AML-193 (cell line): ENCODE results near the gene TRIM15.

ENCODE experiments used
- DNase-seq, 2 experiments: peaks; one replicate each; lab custom pipeline; 2025; lab: John Stamatoyannopoulos, UW

Gene TRIM15

DNA sequence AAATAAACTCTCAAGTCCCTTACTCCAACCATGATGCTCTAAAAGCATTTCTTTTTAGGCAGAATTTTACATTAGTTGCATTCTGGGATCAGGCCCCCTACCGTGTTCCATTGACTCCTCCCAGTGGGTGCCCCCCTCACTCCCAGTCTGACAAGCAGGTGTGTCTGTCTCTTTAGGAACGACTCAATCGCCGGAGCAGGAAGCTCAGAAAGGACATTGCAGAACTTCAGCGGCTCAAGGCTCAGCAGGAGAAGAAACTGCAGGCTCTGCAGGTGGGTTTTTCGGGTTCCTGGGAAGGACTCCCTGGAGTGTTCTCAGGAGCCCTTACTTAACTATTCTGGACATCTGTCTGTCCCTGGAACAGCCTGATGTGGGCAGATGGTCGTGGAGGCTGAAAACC is 17.5 kb upstream of the TRIM15 start:
- no peak for DNase-seq

DNA sequence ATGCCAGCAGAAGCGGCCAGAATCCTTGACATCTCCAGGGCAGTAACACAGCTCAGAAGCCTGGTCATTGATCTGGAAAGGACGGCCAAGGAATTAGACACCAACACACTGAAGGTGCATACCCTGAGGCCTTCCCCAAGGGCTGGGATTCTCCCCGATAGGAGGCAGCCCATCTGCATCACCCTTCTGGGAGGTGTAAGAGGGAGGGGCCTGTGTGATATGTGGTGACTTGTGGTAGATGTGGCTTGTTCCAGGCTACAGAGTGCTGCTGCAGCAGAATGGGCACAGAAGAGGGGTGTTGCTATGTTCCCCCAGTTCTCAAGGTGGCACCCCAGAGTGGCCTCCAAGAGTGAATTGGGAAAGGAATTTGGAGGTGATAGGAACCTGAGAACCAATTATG is 16.2 kb upstream of the TRIM15 start:
- no peak for DNase-seq

DNA sequence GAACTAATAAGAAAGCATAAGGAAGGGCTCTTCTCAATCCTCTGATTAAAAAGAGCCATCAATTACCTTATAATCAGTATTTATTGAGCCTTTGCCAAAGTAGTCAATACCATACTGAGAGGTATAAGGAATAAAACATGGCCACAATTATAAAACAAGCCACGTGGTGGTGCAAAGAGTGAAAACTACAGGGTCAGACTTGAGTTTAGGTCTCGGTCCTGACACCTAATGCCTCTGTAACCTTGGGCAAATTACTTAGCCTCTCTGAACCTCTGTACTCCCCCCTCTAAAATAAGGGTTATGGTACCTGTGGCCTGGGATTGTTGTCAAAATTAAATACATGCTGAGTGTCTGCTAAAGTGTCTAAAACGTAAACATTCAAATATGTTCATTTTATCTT is 14.1 kb upstream of the TRIM15 start:
- DNase-seq: no peak

DNA sequence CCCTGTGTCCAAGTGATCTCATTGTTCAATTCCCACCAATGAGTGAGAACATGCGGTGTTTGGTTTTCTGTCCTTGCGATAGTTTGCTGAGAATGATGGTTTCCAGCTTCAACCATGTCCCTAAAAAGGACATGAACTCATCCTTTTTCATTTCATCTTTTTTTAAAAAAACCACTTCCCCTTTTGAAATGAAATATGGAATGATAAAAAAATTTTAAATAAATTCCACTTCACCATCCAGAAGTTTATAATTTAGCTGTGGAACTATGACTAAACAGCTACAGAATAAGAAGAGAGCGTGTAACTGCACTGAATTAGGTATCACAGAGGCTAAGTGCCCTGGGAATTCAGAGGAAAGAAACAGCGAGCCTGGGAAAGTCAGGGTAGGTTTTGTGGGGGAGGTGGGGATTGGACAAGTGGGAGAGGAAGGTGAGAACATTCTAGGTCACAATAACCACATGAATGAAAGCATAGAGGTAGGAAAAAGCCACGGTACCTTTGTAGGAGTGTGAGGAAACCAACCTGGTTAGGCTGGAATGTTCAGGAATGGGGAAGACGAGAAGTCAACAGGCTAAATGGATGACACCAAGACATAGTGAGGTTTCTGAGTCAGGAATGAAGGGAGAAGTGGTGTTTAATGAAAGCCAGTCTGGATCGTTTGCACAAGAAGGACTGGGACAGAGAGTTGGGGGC is 13.3 kb upstream of the TRIM15 start:
- DNase-seq: no peak

DNA sequence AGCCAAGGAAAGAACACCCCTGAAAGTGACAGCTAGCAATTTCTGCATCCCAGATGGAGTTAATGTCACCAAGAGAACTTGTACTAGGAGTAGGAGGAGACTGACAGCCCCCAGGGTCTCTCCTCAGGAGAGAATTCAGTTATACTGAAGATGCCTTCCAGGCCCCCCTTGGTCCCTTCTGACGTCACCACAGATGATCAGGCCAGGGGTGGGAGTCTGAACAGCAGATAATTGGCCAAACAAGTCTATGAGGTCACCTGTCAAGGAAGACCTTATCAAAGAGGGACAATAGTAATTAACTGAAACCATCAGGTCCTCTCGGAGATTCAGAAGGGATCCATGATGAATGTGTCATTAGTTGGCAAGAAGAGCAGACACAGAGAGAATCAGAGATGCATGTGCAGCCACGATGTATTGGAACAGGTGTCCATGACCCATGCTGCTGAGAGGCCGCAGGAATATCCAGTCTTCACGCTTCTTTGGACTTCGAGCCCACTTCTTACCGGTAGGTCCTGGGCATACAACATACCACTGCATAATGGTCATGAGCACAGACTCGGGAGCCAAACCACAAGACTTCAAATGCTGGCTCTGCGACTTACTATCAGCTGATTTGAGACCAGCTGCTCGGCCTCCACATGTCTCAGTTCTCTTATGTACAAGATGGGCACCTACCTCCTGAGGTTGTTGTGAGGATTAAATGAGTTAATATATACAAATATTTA is 12.5 kb upstream of the TRIM15 start:
- no peak for DNase-seq

DNA sequence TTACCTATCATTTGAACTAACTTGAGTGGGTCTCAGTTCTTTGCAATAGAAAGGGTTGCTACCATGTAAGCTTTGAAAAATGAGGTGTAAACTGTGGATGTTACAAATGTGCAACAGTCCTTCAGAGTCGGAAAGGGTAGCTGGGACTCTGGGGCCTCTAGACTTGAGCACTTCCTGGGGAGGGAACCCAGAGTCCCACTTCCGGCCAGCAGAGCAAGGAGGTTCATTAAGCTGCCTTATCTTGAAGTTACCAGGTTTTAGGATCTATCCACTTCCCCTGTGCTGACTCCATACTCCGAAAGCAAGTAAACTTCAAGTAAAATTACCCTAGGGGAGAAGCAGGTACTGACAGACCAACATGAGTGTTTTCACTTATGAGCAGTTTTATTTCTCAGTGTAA is 11.8 kb upstream of the TRIM15 start:
- DNase-seq: peak; percentile 28 to 42

DNA sequence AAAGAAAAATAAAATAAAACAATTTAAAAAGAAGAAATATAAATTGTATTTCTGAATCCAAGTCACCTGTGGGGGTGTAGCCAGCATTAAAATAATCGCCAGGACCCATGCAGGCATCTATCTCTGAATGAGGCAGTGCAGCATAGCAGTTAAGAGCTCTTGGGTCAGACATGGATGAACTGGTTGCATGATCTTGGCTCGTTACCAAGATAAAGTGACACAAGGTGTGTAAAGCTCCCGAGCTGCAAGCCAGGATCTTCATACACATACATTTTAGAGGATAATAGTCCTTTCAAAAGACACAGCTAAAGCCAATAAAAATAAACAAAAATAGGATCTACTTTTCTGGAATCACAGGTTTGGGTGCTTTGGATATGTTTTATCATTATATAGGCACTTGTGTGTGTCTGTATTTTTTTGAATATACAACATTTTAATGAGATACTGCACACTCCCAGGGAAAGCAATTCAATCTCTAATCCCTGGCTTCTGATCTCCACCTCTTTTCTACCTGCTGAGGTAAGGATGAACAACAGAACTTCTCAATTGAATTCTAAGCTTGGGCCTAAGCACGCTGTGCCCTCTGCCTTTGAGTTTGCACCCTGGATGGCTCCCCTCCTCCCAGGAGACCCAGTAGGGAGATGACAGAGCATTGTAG is 11.2 kb upstream of the TRIM15 start:
- DNase-seq: no peak

DNA sequence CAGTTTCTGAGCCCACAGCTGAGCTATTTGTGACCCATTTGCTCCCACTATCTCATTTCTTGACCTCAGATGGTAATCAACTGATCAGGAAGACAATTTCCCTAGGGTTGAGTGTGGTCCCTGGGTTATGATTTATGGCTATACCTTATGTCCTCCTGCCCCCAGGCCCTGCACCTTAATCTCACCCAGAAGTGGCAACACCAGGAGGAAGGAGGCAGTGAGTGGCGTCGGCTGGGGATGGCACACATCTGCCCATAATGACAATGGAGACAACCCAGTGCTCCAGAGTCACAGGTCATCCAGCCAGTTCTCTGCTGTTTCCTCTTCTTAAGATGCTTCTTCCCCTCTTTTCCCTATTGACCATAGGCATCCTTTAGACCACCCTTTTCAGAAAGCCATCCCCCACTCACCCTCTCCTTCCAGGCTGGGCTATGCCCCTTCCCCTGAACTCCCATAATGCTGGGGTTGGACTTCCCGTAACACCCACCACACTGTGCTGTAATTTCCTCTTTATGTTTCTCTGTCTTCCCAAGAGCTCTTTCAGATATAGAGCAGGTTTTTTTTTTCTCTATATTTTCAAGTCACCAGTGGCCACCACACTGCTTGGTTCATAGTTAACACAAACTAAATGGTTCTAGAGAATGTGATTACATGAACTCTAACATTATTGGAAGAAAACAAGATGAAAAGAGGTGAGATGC is 10.3 kb upstream of the TRIM15 start:
- DNase-seq: no peak

DNA sequence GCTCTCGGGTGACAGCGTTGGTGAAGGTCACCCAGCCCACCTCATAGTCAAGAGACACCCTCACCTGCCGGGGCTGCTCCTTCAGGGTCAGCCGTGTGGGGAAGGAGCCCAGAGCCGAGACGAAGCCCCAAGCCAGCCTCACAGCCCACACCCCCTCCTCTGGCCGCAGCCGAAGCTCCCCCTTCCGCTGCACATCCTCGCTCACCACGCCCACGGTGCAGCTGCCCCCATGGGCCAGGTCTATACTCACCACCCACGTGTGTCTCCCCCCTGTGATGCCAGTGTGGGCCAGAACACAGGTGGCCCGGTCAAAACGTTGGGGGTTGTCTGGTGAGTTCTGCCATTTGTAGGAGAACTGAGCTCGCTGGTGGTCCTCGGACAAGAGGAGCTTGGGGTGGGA is 9.3 kb upstream of the TRIM15 start:
- DNase-seq: no peak

DNA sequence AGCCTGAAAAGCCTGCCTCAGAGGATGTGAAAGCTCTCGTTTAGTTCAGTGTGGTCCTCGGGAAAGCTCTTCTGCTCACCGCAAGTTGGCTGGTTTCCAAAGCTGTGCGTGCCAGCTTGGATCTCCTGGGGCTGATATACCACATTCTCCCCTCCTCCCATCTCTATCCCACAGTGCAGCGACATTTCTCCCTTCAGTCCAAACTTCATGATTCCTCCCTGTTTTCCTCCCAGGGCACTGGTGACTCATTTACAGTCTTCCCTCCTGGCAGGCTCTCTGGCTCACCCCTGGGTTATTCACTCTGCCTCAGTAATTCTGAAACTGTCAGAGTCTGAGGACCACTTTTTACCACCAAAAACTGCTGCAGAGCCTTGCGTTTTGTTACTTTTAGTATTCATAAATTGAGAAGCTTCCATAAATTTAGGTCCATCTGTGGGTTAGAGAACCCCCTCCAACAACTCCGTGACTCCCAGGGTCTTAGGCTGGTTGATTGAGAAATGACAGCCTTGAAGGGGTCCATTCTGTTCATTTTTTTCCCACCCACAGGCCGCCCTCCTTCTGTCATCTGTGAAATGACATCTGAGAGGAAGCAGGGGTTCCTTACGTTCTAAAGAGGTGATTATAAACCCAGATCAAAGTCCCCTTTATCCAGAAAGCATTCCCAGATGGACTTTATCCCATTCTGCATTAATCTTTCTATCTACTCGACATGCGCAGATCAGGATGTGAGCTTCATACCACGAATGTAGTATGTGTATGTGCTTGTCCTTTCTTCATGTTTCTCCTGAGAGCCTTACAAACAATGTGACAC is 8.4 kb upstream of the TRIM15 start:
- DNase-seq: no peak

DNA sequence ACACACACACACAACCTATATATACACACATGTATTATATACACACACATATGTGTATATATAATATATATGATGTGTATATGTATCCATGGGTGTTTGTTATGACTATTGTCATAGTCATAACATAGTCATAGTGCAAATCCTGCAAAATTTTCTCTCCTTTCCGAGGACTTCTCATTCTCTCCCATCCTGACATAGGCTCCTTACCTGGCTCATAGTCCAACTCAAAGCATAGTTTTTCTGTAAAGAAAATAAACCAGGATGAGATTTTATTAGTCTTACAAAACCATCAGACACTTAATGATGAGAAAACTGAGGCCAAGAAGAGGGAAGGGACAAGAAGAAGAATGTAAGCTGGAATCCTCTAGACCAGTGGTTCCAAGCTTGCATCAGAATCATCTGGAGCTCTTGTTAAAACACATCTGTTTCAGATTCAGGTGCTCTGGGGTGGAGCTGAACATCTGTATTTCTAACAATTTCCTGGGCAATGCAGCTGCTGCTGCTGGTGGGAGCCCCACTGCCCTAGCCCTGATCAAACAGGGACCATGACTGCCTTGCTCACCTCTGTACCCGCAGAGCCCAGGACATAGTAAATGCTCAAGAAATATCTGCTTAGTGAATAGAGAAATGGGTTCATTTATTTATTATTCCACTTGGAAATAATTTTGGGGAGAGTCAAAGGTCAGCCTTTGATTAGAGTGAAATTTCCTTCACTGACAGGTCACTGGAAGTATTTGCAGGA is 7.7 kb upstream of the TRIM15 start:
- no peak for DNase-seq

DNA sequence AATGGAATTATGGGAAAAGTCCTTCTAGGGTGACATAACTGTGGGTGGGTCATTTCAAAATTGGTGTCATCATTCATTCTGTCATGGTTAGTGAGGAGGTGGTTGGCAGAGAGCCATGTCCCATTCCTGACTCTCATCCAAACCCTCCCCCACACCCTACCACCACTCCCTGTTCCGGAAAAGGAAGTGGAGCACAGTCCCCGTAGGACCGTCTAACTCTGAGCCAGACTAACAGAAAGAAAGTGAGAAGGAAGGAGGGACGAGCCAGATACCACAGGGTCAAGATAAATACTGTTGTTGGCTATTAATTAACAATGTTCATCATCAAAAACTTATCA is 7.1 kb upstream of the TRIM15 start:
- no peak for DNase-seq

DNA sequence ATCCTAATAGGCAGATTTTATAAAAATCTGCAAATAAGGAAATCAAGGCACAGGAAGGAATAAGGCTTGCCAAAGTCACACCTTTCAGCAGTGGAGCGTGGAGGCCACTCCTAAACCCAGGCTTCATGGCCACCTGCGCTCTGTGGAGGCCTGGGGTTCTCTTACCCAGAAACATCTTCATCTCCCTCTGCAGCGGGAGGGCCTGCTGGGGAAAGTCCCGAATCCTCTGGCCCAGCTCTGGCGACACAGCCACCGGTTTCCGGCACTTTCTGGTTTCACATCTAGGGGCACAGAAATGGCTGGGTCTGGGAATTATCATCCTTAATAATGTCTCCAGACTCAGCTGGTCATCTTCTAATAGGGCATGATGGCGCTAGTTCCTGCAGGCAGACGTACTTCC is 6.6 kb upstream of the TRIM15 start:
- no peak for DNase-seq

DNA sequence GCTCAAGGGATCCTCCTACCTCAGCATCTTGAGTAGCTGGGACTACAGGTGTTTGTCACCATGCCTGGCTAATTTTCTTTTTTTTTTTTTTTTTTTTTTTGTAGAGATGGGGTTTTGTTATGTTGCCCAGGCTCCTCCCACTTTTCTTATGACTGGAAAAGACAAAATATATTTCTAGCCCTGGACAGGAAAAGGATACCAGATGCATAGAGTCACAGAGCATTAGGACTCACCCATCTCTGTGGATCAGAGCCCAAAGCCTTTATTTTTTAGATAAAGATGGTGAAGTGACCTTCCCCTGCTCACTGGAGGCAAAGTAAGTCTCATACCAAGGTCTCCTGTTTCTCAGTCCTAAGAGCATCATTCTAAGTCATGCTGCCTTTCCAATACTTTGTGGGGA is 5.8 kb upstream of the TRIM15 start:
- DNase-seq: no peak

DNA sequence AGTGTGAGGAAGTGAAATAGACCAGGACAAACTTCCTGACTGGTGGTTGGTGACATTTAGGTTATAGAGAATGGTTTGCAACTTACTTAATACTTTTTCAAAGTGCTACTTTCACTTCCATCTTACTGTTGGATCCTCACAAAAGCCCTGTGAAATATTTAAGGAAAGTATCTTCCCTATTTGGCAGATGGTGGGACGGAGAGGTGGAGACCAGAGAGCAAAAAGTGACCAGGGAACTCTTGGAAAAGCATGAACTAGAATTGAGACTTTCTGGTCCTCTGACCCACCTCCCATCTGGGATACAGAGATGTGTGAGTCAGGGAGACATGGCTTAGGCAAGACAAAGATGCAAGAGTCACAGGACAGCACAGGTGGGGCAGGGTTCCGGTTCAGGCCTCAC is 5.3 kb upstream of the TRIM15 start:
- no peak for DNase-seq

DNA sequence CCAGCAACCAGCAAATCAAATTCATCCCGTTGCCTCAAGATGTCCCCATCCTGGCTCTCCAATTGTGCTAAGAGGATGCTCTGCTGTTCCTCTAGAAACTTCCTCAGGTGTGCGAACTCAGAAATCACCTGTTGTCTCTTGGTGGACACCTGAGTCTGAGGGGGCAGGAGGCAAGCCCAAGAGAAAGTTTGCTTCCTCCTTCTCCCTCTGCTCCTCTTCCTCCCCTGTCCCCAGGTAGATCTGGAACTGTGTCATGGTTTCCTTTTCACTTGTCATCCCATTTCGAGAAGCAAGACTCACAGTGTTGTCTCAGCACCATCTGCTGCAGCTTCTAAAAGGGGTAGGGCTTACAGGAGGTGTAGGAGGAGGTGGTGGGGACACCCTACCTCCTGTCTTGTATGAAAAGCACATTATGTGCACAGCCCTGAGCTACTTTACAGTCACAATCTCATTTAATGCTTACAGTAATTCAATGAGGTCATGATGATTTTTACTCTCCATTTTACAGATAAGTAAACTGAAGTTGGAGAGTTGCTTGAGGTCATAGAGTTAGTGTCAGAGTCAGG is 4.8 kb upstream of the TRIM15 start:
- DNase-seq: no peak

DNA sequence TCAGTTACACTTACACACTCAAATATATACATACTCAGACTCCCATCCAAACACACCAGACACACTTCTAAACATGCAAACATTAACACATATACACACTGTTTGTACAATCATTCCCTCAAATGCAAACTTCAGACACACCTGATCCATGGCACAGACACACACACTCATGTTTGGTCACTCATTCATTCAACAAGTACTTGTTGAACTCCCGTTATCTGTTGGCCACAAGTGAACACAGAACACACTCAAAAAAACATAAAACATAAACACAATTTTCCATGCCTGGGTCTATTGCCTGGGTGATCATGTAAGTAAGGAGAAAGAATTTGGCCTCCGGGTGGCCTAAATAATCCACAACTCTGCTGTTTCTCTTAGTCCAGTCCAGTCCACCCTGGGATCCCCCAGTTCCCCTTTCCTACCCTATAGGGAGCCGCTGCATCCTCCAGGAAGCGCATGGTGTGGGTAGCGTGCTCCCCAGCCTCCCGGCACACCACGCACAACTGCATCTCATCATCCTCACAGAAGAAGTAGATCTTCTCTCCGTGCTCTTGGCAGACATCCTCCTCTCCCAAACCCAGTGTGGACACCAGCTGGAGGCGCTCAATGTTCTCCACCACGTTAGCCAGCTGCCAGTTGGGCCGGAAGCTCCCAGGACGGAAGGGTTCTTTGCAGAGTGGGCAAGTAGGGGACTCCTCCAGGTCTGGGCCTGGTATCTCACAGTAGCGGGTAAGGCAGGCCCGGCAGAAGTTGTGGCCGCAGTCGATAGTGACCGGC is 3.1 kb upstream of the TRIM15 start:
- DNase-seq: no peak

DNA sequence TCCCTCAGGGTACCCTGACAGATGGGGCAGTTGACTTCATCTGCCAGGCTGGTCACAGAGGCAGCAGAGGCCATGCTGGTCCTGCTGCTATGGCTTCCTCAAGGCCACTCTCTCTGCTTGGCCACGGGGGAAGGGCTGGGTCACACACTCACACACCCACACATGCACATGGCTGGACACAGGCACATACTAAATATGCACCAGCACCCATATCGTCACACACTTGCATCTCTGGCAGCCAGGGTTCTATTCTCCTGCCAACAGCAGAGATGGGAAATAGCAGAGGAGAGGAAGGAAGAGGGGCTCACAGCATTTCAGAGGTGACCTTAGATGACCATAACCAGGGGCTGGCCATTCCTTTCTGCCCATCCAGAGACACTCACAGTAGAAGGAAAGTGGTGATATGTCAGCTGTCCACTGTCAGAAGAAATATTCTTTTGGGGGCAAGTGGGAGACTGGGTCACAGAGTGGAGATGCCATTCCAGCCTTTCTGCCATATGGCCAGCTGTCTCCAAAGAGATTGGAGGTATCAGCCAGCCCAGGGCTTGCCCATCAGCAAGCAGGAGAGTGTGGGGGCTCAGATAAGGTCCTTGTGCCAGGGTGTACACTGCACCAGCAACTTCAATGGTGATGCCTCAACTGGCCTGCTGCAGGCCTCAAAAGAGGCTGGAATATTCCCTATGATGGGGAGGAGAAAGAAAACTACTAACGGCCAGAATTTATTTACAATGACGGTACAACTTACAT is 2.4 kb upstream of the TRIM15 start, which contains the start of gene TRIM10:
TSS of gene TRIM10 (minus strand) at position 427 of the 747 bp plus-strand sequence. CDS start at position 74, 353 bp downstream.
- DNase-seq: no peak
